HG03354 (cell line): ENCODE data around the gene KCTD5.
"Not testable (repeated sequence)": the region's sequence is repeated elsewhere in the genome, so short reads cannot be mapped to it uniquely, and the experiment has no call there.

ENCODE experiments used
- ATAC-seq: cut with Tn5 transposase; IDR thresholded peaks from one replicate; pipeline ENCODE4 v1.9.1; 2021; ENCODE audit warnings: mild to moderate bottlenecking; ENCODE audit not compliant: unreplicated experiment, poor library complexity, severe bottlenecking

The KCTD5 gene

GRCh38 chr16:2692948-2693651 lies 10.8 kb downstream of the KCTD5 start:
- ATAC-seq: no peak

GRCh38 chr16:2696601-2697250 lies 14.4 kb downstream of the KCTD5 start:
- not testable (repeated sequence) for ATAC-seq

- ATAC-seq: no peak
Observed at GRCh38 chr16:2697401-2697948, 15.2 kb downstream of the KCTD5 start.

- ATAC-seq: no peak
Observed at GRCh38 chr16:2698103-2698870, 16.0 kb downstream of the KCTD5 start.

- no peak for ATAC-seq
Observed at GRCh38 chr16:2698965-2699750, 16.8 kb downstream of the KCTD5 start.

- ATAC-seq: no peak
Observed at GRCh38 chr16:2699791-2700600, 17.7 kb downstream of the KCTD5 start.

GRCh38 chr16:2700786-2701185 lies 18.5 kb downstream of the KCTD5 start:
- no peak for ATAC-seq

GRCh38 chr16:2701272-2701671 lies 18.9 kb downstream of the KCTD5 start:
- ATAC-seq: no peak

GRCh38 chr16:2701713-2702437 lies 19.6 kb downstream of the KCTD5 start:
- ATAC-seq: no peak

GRCh38 chr16:2702438-2702825 lies 20.1 kb downstream of the KCTD5 start:
- ATAC-seq: no peak

- no peak for ATAC-seq
Observed at GRCh38 chr16:2702871-2703745, 20.8 kb downstream of the KCTD5 start.

GRCh38 chr16:2704166-2704982 lies 22.1 kb downstream of the KCTD5 start:
- no peak for ATAC-seq

- no peak for ATAC-seq
Observed at GRCh38 chr16:2704983-2705275, 22.6 kb downstream of the KCTD5 start.

GRCh38 chr16:2705351-2705750 lies 23.0 kb downstream of the KCTD5 start:
- ATAC-seq: no peak

GRCh38 chr16:2706085-2706484 lies 23.8 kb downstream of the KCTD5 start:
- no peak for ATAC-seq

GRCh38 chr16:2706611-2707311 lies 24.4 kb downstream of the KCTD5 start:
- no peak for ATAC-seq
